Right atrium auricular region (tissue), 2 donors: Measurements from ENCODE around the gene DYNLL2. TPM values are rescaled to one million over a fixed set of nuclear protein-coding genes. Genes with fewer than 3 reads are reported as not detected.
"Not testable (repeated sequence)": the region's sequence is repeated elsewhere in the genome, so short reads cannot be mapped to it uniquely, and the experiment has no call there.

Source experiments
- DNase-seq: peaks from one replicate; pipeline ENCODE4 v3.0.0-alpha.2; 2019; ENCODE audit warnings: low spot score
- H3K27ac ChIP-seq, 2 donors: fragments of 200-600 bp; sonication (generic); 1 replicate in 1 of 2; 2 replicates in 1 of 2; pipeline ENCODE4 v1.5.1; 2016 to 2019
- H3K27me3 ChIP-seq, 2 donors: fragments of 200-600 bp; sonication (generic); one replicate each; pipeline versions ENCODE4 v1.5.1 to v1.6.0; 2017 to 2019
- H3K36me3 ChIP-seq: fragments of 200-600 bp; sonication (generic); one replicate; pipeline ENCODE4 v1.5.1; 2016
- H3K4me1 ChIP-seq, 2 donors: fragments of 200-600 bp; sonication (generic); one replicate each; pipeline versions ENCODE4 v1.5.1 to v1.6.0; 2017 to 2019
- H3K4me3 ChIP-seq, 2 donors: fragments of 200-600 bp; sonication (generic); 1 replicate in 1 of 2; 2 replicates in 1 of 2; pipeline ENCODE4 v1.5.1; 2017 to 2019; ENCODE audit warnings: mild to moderate bottlenecking in 1 of 2, moderate library complexity in 1 of 2
- H3K9me3 ChIP-seq, 2 donors: fragments of 200-600 bp; sonication (generic); one replicate each; pipeline ENCODE4 v1.5.1; 2019
- total RNA-seq, 2 donors: library from RNA; depleted of rRNA; stranded (reverse); fragments of >200 nt; gene quantifications; one replicate each; pipeline ENCODE4 v1.1.0, GENCODE V29; 2016
- TF ChIP-seq, protein P1 (sequence below), 2 donors: fragments of 200-600 bp; sonication (generic); IDR thresholded peaks; one replicate each; pipeline ENCODE4 v1.5.1; 2019; ENCODE audit warnings: antibody characterized with exemption in 2 of 2

The DYNLL2 gene
- total RNA-seq, 2 donors from 2014 or later, result 27.7 to 27.9 TPM

DNA sequence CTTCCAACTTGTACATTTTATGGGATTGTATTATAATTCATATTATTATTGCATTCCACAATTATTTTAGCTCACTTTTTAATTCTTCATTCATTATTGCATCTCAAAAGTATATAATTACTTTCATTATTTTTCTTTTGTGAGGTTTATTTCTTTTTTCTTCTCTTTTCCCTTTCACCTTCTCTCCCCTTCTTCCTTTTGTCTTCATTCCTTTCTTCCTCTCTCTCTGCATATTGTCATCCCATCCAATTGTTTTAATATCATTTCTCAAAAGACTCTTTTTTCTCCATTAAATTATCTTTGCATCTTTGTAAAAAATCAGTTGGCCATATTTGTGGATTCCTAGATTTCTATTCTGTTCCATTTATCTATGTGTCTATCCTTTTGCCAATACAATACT is 17.3 kb downstream of the DYNLL2 start:
- Histone ChIP-seq H3K4me1 (no peaks in the 10 kb centered on the region), H3K27ac (no peak overlapping the region), H3K4me3 (no peak overlapping the region), H3K27me3 (no peaks in the 10 kb centered on the region), H3K9me3 (no peaks in the 10 kb centered on the region), H3K36me3 (no peaks in the 10 kb centered on the region)
- no peak for DNase-seq
- TF ChIP-seq, protein P1, sequence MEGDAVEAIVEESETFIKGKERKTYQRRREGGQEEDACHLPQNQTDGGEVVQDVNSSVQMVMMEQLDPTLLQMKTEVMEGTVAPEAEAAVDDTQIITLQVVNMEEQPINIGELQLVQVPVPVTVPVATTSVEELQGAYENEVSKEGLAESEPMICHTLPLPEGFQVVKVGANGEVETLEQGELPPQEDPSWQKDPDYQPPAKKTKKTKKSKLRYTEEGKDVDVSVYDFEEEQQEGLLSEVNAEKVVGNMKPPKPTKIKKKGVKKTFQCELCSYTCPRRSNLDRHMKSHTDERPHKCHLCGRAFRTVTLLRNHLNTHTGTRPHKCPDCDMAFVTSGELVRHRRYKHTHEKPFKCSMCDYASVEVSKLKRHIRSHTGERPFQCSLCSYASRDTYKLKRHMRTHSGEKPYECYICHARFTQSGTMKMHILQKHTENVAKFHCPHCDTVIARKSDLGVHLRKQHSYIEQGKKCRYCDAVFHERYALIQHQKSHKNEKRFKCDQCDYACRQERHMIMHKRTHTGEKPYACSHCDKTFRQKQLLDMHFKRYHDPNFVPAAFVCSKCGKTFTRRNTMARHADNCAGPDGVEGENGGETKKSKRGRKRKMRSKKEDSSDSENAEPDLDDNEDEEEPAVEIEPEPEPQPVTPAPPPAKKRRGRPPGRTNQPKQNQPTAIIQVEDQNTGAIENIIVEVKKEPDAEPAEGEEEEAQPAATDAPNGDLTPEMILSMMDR (IDR thresholded peaks at IDR 0.05), result no peak

DNA sequence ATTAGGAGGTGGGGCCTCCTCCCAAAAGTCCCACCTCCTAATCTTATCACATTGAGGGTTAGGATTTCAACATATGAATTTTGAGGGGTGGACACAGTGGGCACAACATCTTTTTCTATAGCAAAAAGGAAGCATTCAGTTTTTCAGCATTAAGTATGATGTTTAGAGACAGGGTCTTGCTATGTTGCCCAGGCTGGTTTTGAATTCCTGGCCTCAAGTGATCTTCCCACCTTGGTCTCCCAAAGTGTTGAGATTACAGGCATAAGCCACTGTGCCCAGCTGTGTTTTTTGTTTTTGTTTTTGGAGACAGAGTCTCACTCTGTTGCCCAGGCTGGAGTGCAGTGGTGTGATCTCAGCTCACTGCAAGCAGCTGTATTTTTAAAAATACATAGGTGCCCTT is 18.7 kb downstream of the DYNLL2 start:
- H3K4me1 ChIP-seq, DNase-seq, H3K27me3 ChIP-seq, H3K27ac ChIP-seq, H3K36me3 ChIP-seq, H3K9me3 ChIP-seq, H3K4me3 ChIP-seq: not testable (repeated sequence)

GRCh38 chr17:58105093-58105492 is 21.9 kb downstream of the DYNLL2 start:
- H3K27ac ChIP-seq, result no peak overlapping the region
- no peaks in the 10 kb centered on the region for H3K9me3 ChIP-seq
- no peaks in the 10 kb centered on the region for H3K27me3 ChIP-seq
- no peaks in the 10 kb centered on the region for H3K4me1 ChIP-seq
- no peak overlapping the region for H3K4me3 ChIP-seq
- TF ChIP-seq, protein P1 (IDR thresholded peaks at IDR 0.05), result no peak
- no peak for DNase-seq
- H3K36me3 ChIP-seq, result no peaks in the 10 kb centered on the region

- TF ChIP-seq, protein P1 (IDR thresholded peaks at IDR 0.05), result no peak
- Histone ChIP-seq H3K9me3 (no peaks in the 10 kb centered on the region), H3K36me3 (no peaks in the 10 kb centered on the region), H3K4me1 (no peaks in the 10 kb centered on the region), H3K27me3 (no peaks in the 10 kb centered on the region), H3K4me3 (no peak overlapping the region), H3K27ac (no peak overlapping the region)
- DNase-seq, result no peak
These were observed 24.1 kb downstream of the DYNLL2 start for GRCh38 chr17:58107306-58107705.

GRCh38 chr17:58109197-58109596 is 26.0 kb downstream of the DYNLL2 start:
- no peaks in the 10 kb centered on the region for H3K9me3 ChIP-seq
- no peaks in the 10 kb centered on the region for H3K4me1 ChIP-seq
- no peak for DNase-seq
- TF ChIP-seq, protein P1 (IDR thresholded peaks at IDR 0.05), result no peak
- no peaks in the 10 kb centered on the region for H3K36me3 ChIP-seq
- no peak overlapping the region for H3K4me3 ChIP-seq
- H3K27ac ChIP-seq, result no peak overlapping the region
- H3K27me3 ChIP-seq, result no peaks in the 10 kb centered on the region

- DNase-seq, result no peak
- no peak overlapping the region for H3K4me3 ChIP-seq
- no peaks in the 10 kb centered on the region for H3K9me3 ChIP-seq
- TF ChIP-seq, protein P1 (IDR thresholded peaks at IDR 0.05), result no peak
- H3K36me3 ChIP-seq, result no peaks in the 10 kb centered on the region
- no peaks in the 10 kb centered on the region for H3K4me1 ChIP-seq
- no peak overlapping the region for H3K27ac ChIP-seq
- no peaks in the 10 kb centered on the region for H3K27me3 ChIP-seq
These were observed 26.8 kb downstream of the DYNLL2 start for GRCh38 chr17:58110012-58110411.
